H1 (cell line): ENCODE data around the gene GDF2.

Experiments
- EP300 ChIP-seq, 2 experiments: IDR thresholded peaks; 1 replicate in 1 of 2; 2 replicates in 1 of 2; pipeline ENCODE4 v1.6.1; 2011 to 2012; ENCODE audit warnings: low read depth in 2 of 2, low read length in 2 of 2, mild to moderate bottlenecking in 2 of 2, borderline replicate concordance in 1 of 2, inconsistent platforms in 1 of 2, moderate library complexity in 1 of 2
- GTF2F1 ChIP-seq: IDR thresholded peaks from 2 replicates; pipeline ENCODE4 v1.6.1; 2012; ENCODE audit warnings: low read depth, low read length, improper control_type of control experiment, borderline replicate concordance
- JUN ChIP-seq: IDR thresholded peaks from 2 replicates; pipeline ENCODE4 v1.6.1; 2011; ENCODE audit warnings: low read depth, mild to moderate bottlenecking, improper control_type of control experiment, low read length
- KDM5A ChIP-seq: fragments of 200-600 bp; IDR thresholded peaks from 2 replicates; pipeline ENCODE4 v1.7.1; 2012; ENCODE audit warnings: mild to moderate bottlenecking, low read length, inconsistent platforms, mixed read lengths
- TF ChIP-seq, protein P1 (sequence below), 3 experiments: IDR thresholded peaks; 1 replicate in 2 of 3; 2 replicates in 1 of 3; pipeline versions ENCODE4 v1.5.1 to v1.6.1; 2011; ENCODE audit warnings: low read length in 3 of 3, mild to moderate bottlenecking in 3 of 3, inconsistent platforms in 2 of 3, low read depth in 1 of 3, moderate library complexity in 1 of 3; ENCODE audit not compliant: insufficient read depth in 1 of 3; ENCODE audit errors: control extremely low read depth in 1 of 3

DNA sequence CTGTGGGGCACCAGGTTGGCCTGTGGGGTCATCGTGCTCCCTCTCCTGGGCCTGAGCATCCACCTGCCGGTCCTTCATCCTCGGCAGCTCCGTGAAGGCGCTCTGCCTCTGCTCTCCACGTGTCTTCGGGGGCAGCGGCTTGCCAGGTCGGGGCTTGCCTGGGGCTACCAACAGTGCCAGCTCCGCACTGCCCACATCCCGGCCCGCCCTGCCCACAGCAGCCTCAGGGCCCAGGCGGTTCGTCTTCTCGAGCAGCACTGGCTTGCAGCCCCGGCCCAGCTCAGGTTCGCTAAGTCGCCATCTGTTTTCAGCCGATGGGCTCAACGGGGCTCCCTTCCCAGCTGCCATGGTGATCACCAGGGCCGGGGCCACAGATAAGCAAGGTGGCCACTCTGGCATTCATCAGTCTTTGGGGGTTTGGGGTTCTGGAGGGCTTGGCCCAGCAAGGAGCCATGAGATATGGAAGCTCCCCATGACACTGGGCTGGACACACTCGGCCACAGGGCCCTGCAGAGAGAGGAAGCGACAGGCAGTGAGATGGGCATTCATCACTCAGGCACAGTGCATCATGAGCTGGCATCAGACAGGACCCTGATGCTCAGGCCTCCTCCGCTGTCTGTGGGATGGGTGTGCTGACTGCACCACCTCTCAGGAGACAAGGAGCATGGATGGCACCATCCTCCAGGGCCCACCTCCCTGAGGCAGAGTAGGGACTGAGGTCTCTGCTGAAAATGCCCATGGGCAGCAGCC lies 46.4 kb downstream of the GDF2 start:
- TF ChIP-seq EP300 (IDR thresholded peaks at IDR 0.05; ENCODE audit: borderline replicate concordance in 1 of 2, low read depth in 2 of 2, low read length in 2 of 2) (no peak), GTF2F1 (no peak), JUN (no peak), KDM5A (no peak)
- TF ChIP-seq, protein P1, sequence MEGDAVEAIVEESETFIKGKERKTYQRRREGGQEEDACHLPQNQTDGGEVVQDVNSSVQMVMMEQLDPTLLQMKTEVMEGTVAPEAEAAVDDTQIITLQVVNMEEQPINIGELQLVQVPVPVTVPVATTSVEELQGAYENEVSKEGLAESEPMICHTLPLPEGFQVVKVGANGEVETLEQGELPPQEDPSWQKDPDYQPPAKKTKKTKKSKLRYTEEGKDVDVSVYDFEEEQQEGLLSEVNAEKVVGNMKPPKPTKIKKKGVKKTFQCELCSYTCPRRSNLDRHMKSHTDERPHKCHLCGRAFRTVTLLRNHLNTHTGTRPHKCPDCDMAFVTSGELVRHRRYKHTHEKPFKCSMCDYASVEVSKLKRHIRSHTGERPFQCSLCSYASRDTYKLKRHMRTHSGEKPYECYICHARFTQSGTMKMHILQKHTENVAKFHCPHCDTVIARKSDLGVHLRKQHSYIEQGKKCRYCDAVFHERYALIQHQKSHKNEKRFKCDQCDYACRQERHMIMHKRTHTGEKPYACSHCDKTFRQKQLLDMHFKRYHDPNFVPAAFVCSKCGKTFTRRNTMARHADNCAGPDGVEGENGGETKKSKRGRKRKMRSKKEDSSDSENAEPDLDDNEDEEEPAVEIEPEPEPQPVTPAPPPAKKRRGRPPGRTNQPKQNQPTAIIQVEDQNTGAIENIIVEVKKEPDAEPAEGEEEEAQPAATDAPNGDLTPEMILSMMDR (IDR thresholded peaks at IDR 0.05; ENCODE audit: control extremely low read depth in 1 of 3, insufficient read depth in 1 of 3, low read depth in 1 of 3, low read length in 3 of 3): no peak
